K562 treated with DMSO at 1 percent for 4 hours (cell line): Measurements from ENCODE around the gene ZNF555. TPM values are rescaled to one million over a fixed set of nuclear protein-coding genes. Genes with fewer than 3 reads are reported as not detected.

ENCODE experiments used
- total RNA-seq: library from RNA; unstranded; fragments of 300-600 nt; gene quantifications from 2 replicates; pipeline ENCODE4 v1.2.3, GENCODE V29; 2022; ENCODE audit not compliant: insufficient read depth

ZNF555 gene
- 1.4 TPM in 2 replicates for total RNA-seq

DNA sequence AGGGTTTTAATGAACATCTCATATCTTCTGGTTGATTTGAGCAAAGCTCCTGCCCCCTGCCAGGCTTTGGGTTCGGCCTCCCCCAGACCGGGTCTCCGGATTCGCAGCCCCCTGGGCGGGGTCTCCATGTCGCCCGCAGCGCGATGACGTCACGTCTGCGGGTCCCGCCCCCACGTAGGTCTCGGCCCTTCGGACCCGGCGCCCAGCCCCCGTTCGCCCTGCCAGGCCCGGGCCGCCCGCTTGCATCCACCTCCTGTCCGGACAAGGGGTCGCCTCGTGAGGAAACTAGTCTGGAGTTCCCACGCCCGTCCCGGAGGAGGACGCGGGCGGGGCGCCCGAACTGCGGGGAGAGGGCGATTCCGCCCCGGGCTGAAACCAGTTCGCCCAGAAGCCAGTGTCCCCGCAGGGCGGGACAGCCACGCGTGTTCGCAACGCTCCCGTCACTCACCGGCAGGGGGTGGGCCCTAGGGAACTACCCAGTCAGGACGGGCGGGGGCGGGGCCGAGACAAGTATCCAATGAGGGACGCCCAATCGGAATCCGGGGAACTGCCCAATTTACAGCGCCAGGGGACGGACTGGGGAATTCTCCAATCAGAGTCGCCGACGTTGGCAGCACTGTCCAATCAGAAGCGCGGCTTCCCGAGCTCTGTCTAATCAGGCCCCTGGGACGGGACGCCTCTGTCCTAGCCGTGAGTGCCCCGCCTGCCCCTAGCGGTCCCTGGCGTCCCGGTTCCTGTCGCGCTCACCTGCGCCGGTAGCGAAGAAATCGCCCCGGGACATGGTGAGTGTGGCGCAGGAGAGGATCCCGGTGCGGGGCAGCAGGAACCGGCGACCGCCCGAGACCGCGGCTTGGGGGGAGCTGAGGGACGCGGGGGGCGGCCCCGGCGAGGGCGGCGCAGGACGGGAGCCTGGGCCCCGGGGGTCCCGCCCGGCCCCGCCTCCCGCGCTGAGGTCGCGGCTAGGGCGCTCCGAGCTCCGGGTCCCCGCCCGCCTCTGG is at the start of gene ZNF555:
TSS of gene ZNF555 (plus strand) at position 682 of the 998 bp plus-strand sequence. CDS start at position 780, 98 bp downstream.

DNA sequence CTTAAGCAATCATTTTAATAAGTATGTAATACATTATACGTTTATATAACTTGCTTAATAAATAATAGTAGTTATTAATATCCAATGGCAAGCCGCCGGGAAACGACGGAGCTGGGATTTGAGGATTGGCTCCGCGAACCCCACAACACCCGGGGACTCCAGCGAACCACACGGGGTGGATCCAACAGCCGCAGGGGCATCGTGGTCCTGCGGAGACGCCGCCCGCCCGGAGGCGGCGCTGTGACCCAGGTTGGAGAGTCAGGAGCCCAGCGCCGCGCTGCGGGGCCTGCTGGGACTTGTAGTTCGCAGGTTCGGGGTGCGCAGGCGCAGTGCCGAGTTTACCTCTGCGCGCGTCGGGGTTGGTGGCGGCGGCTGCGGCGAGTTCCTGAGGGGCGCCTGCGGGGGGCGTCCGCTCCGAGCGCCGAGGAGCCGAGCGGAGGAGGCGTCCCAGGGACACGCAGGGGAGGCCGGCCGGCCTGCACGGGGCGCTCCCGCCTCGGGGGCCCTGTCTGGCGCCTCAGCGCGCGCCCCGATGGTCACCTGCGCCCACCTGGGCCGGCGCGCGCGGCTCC is 21.6 kb upstream of the ZNF555 start, which contains the start of gene ZNF554:
TSS of gene ZNF554 (plus strand) at position 329 of the 572 bp plus-strand sequence. CDS start at position 533, 204 bp downstream.

DNA sequence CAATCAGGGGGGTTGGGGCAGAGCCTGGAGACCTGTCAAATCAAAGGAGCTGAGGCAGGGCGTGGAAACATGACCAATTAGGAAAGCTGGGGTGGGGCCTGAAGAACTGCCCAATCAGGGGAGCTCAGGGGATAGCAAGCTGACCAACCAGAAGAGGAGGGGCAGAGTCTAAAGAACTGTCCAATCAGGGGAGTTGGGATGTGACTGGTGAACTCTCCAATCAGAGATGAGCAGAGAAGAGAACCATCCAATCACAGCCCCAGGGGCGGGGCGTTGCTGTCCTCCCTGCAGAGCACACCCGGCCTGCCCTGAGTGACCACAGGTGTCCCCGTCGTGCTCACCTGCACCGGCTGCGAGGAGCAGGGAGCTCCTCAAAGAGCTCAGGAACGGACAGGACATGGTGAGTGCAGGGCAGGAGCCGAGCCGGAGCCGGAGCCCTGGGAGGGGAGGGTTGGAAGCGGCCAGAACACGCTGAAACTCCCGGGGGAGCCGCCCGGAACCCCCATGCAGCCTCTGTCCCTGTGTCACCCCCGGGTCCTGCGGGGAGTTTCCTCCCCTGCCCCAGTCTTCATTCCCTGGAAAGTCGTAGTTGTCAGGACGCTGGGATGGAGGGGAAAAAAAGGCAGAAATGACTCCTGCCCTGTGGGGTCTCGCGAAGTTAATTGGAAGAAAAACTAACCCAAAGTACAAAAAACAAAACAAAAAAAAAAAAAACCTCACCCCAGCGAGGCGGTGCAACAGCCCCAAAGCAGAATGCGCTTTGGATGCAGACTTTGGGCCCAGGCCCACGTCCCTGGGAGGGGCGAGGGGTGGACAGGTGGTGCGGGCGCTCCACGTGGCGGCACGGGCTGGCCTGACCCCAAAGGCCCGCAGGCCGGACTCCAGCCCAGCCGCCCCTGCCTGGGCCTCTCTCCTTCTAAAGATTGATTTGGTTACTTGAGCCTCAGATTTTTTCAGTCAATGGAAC is 26.0 kb downstream of the ZNF555 start, which contains the start of gene ZNF556:
TSS of gene ZNF556 (plus strand) at position 311 of the 967 bp plus-strand sequence. CDS start at position 398, 87 bp downstream.

DNA sequence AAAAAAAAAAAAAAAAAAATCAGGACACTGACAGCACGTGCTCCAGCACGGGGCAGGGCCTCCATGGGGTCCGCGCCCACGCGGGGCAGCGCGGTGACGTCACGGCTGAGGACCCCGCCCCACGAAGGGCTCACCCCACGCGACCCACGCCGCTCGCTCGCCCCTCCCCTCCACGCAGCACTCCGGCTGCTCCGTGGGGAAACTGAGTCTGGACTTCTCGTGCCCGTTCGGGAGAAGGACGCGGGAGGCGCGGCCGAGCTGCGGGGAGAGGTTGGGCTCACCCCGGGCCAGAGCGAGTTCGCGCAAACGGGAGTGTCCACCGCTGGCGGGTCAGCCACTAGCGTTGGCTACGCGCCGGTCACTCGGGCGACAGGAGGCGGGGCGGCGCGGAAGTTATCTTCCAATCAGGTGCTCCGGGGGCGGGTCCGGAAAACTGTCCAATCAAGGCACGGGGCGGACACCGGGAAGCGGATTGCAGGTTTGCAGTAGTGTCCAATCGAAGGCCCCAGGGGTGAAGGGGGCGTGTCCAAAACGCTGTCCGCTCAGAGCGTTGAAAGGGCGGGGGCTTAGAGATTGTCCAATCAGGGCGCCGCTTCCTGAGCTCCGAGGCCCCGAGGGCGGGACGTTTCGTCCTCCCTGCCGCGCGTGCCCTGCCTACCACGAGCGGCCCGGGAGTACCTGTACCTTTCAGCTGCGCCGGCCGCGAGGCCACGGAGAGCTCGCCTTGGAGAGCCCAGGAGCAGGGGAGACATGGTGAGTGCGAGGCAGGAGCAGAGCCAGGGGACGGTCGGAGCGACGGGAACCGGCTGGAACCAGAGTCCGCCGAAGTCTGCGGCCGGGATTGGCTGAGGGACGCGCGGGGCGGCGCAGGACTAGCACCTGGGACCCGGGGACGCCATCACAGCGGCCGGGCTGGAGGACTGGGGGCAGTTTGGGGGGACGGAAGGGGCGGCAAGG is 59.3 kb downstream of the ZNF555 start, which contains the start of gene ZNF57:
TSS of gene ZNF57 (plus strand) at position 633 of the 957 bp plus-strand sequence. CDS start at position 751, 118 bp downstream.

Other genes with a start within 250 kb of the ZNF555 start
- gene GNG7, start 138.8 kb upstream of the ZNF555 start, total RNA-seq = 0.28 and 0.48 TPM in 2 replicates
- 3.9 and 4.3 TPM in 2 replicates for gene DIRAS1, start 120.1 kb upstream of the ZNF555 start, total RNA-seq
- 165 and 175 TPM in 2 replicates for gene SLC39A3, start 101.5 kb upstream of the ZNF555 start, total RNA-seq
- 118 and 130 TPM in 2 replicates for gene SGTA, start 58.2 kb upstream of the ZNF555 start, total RNA-seq
- 128 and 158 TPM in 2 replicates for gene THOP1, start 56.0 kb upstream of the ZNF555 start, total RNA-seq
- 1.9 and 2.1 TPM in 2 replicates for gene ZNF554, start 21.6 kb upstream of the ZNF555 start, total RNA-seq
- 0.48 TPM in 1 of 2 replicates, not detected in the other for gene ZNF556, start 25.9 kb downstream of the ZNF555 start, total RNA-seq
- gene ZNF57, start 59.5 kb downstream of the ZNF555 start, total RNA-seq = 3.2 and 4.1 TPM in 2 replicates
- 2.2 and 5.2 TPM in 2 replicates for gene ZNF77, start 103.5 kb downstream of the ZNF555 start, total RNA-seq
- 2.9 and 8.3 TPM in 2 replicates for gene TLE6, start 136.1 kb downstream of the ZNF555 start, total RNA-seq
- 82.1 and 92.1 TPM in 2 replicates for gene TLE2, start 187.8 kb downstream of the ZNF555 start, total RNA-seq
- gene TLE5, start 221.0 kb downstream of the ZNF555 start, total RNA-seq = 394 and 395 TPM in 2 replicates